B cell (primary cell): ENCODE data around the gene CTNNA2.

Experiments used
- CTCF ChIP-seq: fragments of 200-600 bp; IDR thresholded peaks from one replicate; pipeline ENCODE4 v1.8.0; 2022; ENCODE audit warnings: antibody characterized with exemption, mild to moderate bottlenecking
- EZH2 ChIP-seq: IDR thresholded peaks from 2 replicates; pipeline ENCODE4 v1.6.1; 2012; ENCODE audit warnings: borderline replicate concordance, low read depth, mild to moderate bottlenecking, moderate library complexity, low read length; ENCODE audit not compliant: insufficient read depth, poor library complexity, severe bottlenecking

DNA sequence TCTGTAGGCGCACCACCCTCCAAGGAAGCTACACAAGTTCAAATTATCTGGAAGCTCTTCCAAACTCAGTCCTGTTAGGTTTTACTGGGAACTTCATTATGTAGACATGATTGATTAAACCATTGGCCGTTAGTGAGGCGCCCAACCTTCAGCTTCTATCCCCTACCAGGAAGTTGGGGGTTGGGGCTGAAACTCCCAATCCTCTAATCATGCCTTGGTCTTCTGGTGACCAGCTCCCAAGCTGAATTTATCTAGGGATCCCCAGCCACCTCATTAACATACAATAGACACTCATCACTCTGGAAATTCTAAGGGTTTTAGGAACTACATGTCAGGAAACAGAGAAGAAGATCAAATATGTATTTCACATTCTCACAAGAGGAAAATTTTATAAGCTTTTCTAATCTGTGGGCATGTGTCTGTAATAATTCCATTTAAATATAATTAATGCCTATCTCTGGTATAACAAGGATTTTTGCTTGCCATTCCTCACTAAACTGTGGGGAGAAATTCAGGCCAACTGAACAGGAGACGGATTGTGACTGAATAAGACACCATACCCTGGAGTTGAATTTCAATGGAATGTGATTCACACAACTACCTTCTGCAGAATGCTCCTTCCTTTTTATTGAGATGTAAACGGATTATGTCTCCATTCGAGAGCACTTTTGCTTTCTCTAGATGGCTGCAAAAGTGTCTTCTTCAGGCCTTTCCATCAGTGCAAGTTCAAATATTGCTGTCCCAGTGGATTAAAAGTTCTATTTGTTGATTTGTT is 463.1 kb downstream of the CTNNA2 start:
- TF ChIP-seq CTCF, result no peak
- no peak for TF ChIP-seq EZH2
